Caco-2 (cell line): ENCODE data around the gene HOXC13. TPM values are rescaled to one million over a fixed set of nuclear protein-coding genes. Genes with fewer than 3 reads are reported as not detected.
A peak's percentile ranks its signal among the peaks of the same experiment; 100 is the strongest.

Experiments used
- BruUV-seq: library from RNA; stranded (reverse); fragments of 400-500 nt; replicated peaks from 2 replicates; lab custom pipeline; 2021; lab: Mats Ljungman, UMichigan
- CTCF ChIA-PET: fragments of 300-600 bp; sonication (Branson Sonifier 250); formaldehyde crosslinking; loops from one replicate; lab custom pipeline; 2022; ENCODE audit warnings: antibody characterized with exemption; lab: Charles Lee
- POLR2A ChIA-PET: fragments of 300-600 bp; sonication (Branson Sonifier 250); formaldehyde crosslinking; loops from one replicate; lab custom pipeline; 2022; ENCODE audit warnings: antibody characterized with exemption; lab: Charles Lee
- DNase-seq, 2 experiments: peaks; one replicate each; pipeline versions ENCODE4 v3.0.0 to v3.0.0-alpha.2; 2020 to 2022
- H3K27me3 ChIP-seq: replicated peaks from 2 replicates; pipeline ENCODE4 v1.6.0; 2011; ENCODE audit warnings: low read length; ENCODE audit not compliant: control insufficient read depth, insufficient read depth
- H3K36me3 ChIP-seq: 2 replicates; pipeline ENCODE4 v1.5.1; 2011; ENCODE audit warnings: low read length; ENCODE audit not compliant: control insufficient read depth, insufficient read depth
- H3K4me1 ChIP-seq: fragments of 250-450 bp; sonication (Bioruptor Pico); 2 replicates; pipeline ENCODE4 v1.5.1; 2020; ENCODE audit warnings: mild to moderate bottlenecking
- H3K4me3 ChIP-seq: 2 replicates; pipeline ENCODE4 v1.5.1; 2011; ENCODE audit warnings: low read depth, mild to moderate bottlenecking, control low read depth, low read length
- H3K9me3 ChIP-seq: fragments of 250-450 bp; sonication (Bioruptor Pico); 2 replicates; pipeline ENCODE4 v1.5.1; 2020; ENCODE audit warnings: mild to moderate bottlenecking, moderate library complexity
- H3K27ac Mint-ChIP-seq: one replicate; pipeline ENCODE4 v1.8.0; 2022; ENCODE audit warnings: mixed read lengths; ENCODE audit not compliant: unreplicated experiment
- H3K27me3 Mint-ChIP-seq: one replicate; pipeline ENCODE4 v1.8.0; 2022; ENCODE audit warnings: mixed read lengths; ENCODE audit not compliant: insufficient read depth, unreplicated experiment
- H3K36me3 Mint-ChIP-seq: one replicate; pipeline ENCODE4 v1.8.0; 2022; ENCODE audit warnings: mild to moderate bottlenecking, mixed read lengths; ENCODE audit not compliant: insufficient read depth, unreplicated experiment
- H3K4me1 Mint-ChIP-seq: one replicate; pipeline ENCODE4 v1.8.0; 2022; ENCODE audit warnings: low read depth, mixed read lengths; ENCODE audit not compliant: unreplicated experiment
- H3K4me3 Mint-ChIP-seq: one replicate; pipeline ENCODE4 v1.8.0; 2022; ENCODE audit warnings: mild to moderate bottlenecking, moderate library complexity, mixed read lengths; ENCODE audit not compliant: unreplicated experiment
- H3K9me3 Mint-ChIP-seq: one replicate; pipeline ENCODE4 v1.8.0; 2022; ENCODE audit warnings: mixed read lengths; ENCODE audit not compliant: unreplicated experiment
- intact Hi-C: fragments of 100-400 bp; cut with micrococcal nuclease; formaldehyde crosslinking; loops from one replicate; pipeline ENCODE4 v1.10.0; 2022; ENCODE audit not compliant: unreplicated experiment
- total RNA-seq: library from RNA; stranded (reverse); gene quantifications from 2 replicates; pipeline ENCODE4 v1.2.3, GENCODE V29; 2022
- TF ChIP-seq, protein P1 (sequence below), 2 experiments: fragments of 200-600 bp in 1 of 2; IDR thresholded peaks; 1 replicate in 1 of 2; 2 replicates in 1 of 2; pipeline versions ENCODE4 v1.5.1 to v1.8.0; 2011 to 2022; ENCODE audit warnings: antibody characterized with exemption in 1 of 2, control low read depth in 1 of 2, inconsistent platforms in 1 of 2, low read depth in 1 of 2, low read length in 1 of 2, mild to moderate bottlenecking in 1 of 2, moderate library complexity in 1 of 2; ENCODE audit not compliant: insufficient read depth in 1 of 2, severe bottlenecking in 1 of 2, unreplicated experiment in 1 of 2

HOXC13 gene
- total RNA-seq, 1 experiment from 2014 or later = 6.4 TPM

GRCh38 chr12:53952335-53952694 is 13.7 kb downstream of the HOXC13 start:
- Histone ChIP-seq H3K27me3 (no peaks in the 10 kb centered on the region), H3K9me3 (no peaks in the 10 kb centered on the region), H3K4me1 (peaks cover 31% of the 10 kb centered on the region), H3K4me3 (no peak overlapping the region), H3K36me3 (no peaks in the 10 kb centered on the region)
- POLR2A ChIA-PET = interaction anchor here (0.7 to 2.3 kb wide), 2 partner anchors 14 to 27 kb away, joined by 5 to 10 read pairs; partner anchors contain the start of gene HOXC13
- Mint-ChIP-seq H3K36me3 (peaks cover 9% of the 10 kb centered on the region), H3K27ac (no peak overlapping the region), H3K4me3 (no peak overlapping the region), H3K27me3 (no peaks in the 10 kb centered on the region), H3K4me1 (peaks cover 21% of the 10 kb centered on the region), H3K9me3 (no peaks in the 10 kb centered on the region)
- TF ChIP-seq, protein P1, sequence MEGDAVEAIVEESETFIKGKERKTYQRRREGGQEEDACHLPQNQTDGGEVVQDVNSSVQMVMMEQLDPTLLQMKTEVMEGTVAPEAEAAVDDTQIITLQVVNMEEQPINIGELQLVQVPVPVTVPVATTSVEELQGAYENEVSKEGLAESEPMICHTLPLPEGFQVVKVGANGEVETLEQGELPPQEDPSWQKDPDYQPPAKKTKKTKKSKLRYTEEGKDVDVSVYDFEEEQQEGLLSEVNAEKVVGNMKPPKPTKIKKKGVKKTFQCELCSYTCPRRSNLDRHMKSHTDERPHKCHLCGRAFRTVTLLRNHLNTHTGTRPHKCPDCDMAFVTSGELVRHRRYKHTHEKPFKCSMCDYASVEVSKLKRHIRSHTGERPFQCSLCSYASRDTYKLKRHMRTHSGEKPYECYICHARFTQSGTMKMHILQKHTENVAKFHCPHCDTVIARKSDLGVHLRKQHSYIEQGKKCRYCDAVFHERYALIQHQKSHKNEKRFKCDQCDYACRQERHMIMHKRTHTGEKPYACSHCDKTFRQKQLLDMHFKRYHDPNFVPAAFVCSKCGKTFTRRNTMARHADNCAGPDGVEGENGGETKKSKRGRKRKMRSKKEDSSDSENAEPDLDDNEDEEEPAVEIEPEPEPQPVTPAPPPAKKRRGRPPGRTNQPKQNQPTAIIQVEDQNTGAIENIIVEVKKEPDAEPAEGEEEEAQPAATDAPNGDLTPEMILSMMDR (IDR thresholded peaks at IDR 0.05; ENCODE audit: insufficient read depth in 1 of 2, low read depth in 1 of 2, low read length in 1 of 2, severe bottlenecking in 1 of 2, unreplicated experiment in 1 of 2) = no peak
- intact Hi-C loops = loop anchor here (5.0 kb wide), 1 partner anchor 145 kb away; no protein-coding TSS in a partner anchor
- BruUV-seq = no TSS peak
- CTCF ChIA-PET = interaction anchor here (0.7 to 2.3 kb wide), 4 partner anchors 13 to 36 kb away, joined by 4 to 18 read pairs (median 6); partner anchors contain the start of genes HOXC10 and HOXC13
- DNase-seq = no peak

GRCh38 chr12:53952871-53953734 is 14.5 kb downstream of the HOXC13 start:
- H3K4me3 ChIP-seq = peak overlapping the region; percentile 5; the same call in 1 of the 2 replicates
- H3K27me3 ChIP-seq = no peaks in the 10 kb centered on the region
- H3K4me1 Mint-ChIP-seq = peaks cover 21% of the 10 kb centered on the region
- H3K4me1 ChIP-seq = peaks cover 31% of the 10 kb centered on the region
- no peaks in the 10 kb centered on the region for H3K9me3 Mint-ChIP-seq
- peak overlapping the region; percentile 71 for H3K4me3 Mint-ChIP-seq
- DNase-seq = peak; percentile 87 to 88
- TF ChIP-seq, protein P1 (IDR thresholded peaks at IDR 0.05; ENCODE audit: insufficient read depth in 1 of 2, low read depth in 1 of 2, low read length in 1 of 2, severe bottlenecking in 1 of 2, unreplicated experiment in 1 of 2) = no peak
- CTCF ChIA-PET = interaction anchor here (0.8 to 2.3 kb wide), 6 partner anchors 14 to 248 kb away, joined by 3 to 18 read pairs (median 4); partner anchors contain the start of genes HOXC10 and HOXC13
- intact Hi-C loops = loop anchor here (5.0 kb wide), 1 partner anchor 146 kb away; no protein-coding TSS in a partner anchor
- H3K27me3 Mint-ChIP-seq = no peaks in the 10 kb centered on the region
- H3K36me3 Mint-ChIP-seq = peaks cover 9% of the 10 kb centered on the region
- POLR2A ChIA-PET = interaction anchor here (0.6 to 2.3 kb wide), 4 partner anchors 15 to 447 kb away, joined by 3 to 10 read pairs (median 5); partner anchors contain the start of gene HOXC13
- H3K36me3 ChIP-seq = no peaks in the 10 kb centered on the region
- H3K9me3 ChIP-seq = no peaks in the 10 kb centered on the region
- BruUV-seq = no TSS peak
- H3K27ac Mint-ChIP-seq = peak overlapping the region; percentile 76
